ENCODE data around the gene ADAMTS12. TPM values are rescaled to one million over a fixed set of nuclear protein-coding genes. Genes with fewer than 3 reads are reported as not detected.

The ADAMTS12 gene
- total RNA-seq, 1 experiment from 2014 or later, result not detected

- Mint-ChIP-seq H3K9me3 (ENCODE audit: unreplicated experiment) (no peaks in the 10 kb centered on the region), H3K4me3 (ENCODE audit: unreplicated experiment) (no peak overlapping the region), H3K36me3 (ENCODE audit: insufficient read depth, unreplicated experiment) (no peaks in the 10 kb centered on the region), H3K27me3 (ENCODE audit: insufficient read depth, unreplicated experiment) (peaks cover 55% of the 10 kb centered on the region), H3K27ac (ENCODE audit: low read depth, unreplicated experiment) (no peak overlapping the region), H3K4me1 (ENCODE audit: insufficient read depth, unreplicated experiment) (peaks cover 7% of the 10 kb centered on the region)
- CTCF ChIA-PET, result no interaction called here
- intact Hi-C loops (cut with micrococcal nuclease), result loop anchor here (10.0 kb wide), 1 partner anchor 464 kb away; no protein-coding TSS in a partner anchor
- POLR2A ChIA-PET, result no interaction called here
- no peak for DNase-seq (ENCODE audit: unreplicated experiment)
- TF ChIP-seq, protein P1, sequence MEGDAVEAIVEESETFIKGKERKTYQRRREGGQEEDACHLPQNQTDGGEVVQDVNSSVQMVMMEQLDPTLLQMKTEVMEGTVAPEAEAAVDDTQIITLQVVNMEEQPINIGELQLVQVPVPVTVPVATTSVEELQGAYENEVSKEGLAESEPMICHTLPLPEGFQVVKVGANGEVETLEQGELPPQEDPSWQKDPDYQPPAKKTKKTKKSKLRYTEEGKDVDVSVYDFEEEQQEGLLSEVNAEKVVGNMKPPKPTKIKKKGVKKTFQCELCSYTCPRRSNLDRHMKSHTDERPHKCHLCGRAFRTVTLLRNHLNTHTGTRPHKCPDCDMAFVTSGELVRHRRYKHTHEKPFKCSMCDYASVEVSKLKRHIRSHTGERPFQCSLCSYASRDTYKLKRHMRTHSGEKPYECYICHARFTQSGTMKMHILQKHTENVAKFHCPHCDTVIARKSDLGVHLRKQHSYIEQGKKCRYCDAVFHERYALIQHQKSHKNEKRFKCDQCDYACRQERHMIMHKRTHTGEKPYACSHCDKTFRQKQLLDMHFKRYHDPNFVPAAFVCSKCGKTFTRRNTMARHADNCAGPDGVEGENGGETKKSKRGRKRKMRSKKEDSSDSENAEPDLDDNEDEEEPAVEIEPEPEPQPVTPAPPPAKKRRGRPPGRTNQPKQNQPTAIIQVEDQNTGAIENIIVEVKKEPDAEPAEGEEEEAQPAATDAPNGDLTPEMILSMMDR (IDR thresholded peaks at IDR 0.05; ENCODE audit: unreplicated experiment), result no peak
- BruUV-seq (replicated peaks), result no TSS peak
Observed at GRCh38 chr5:33938881-33939280, 47.1 kb upstream of the ADAMTS12 start.

DNA sequence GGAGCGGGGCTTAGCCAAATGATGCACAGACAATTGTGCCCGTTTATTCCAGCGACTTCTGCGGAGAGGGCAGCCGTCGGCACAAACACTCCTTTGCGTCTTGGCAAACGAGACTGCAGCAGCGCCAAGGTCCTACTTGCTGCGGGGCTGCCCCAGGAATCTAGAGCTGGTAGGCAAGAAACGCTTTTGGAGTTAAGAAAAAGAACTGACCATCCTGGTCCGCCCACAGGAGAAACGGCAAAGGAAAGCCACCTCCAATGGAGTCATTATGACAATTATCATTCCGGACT, 46.7 kb upstream of the ADAMTS12 start:
- Mint-ChIP-seq H3K27ac (ENCODE audit: low read depth, unreplicated experiment) (no peak overlapping the region), H3K27me3 (ENCODE audit: insufficient read depth, unreplicated experiment) (peaks cover 54% of the 10 kb centered on the region), H3K36me3 (ENCODE audit: insufficient read depth, unreplicated experiment) (no peaks in the 10 kb centered on the region), H3K4me1 (ENCODE audit: insufficient read depth, unreplicated experiment) (peaks cover 7% of the 10 kb centered on the region), H3K4me3 (ENCODE audit: unreplicated experiment) (no peak overlapping the region), H3K9me3 (ENCODE audit: unreplicated experiment) (no peaks in the 10 kb centered on the region)
- TF ChIP-seq, protein P1 (IDR thresholded peaks at IDR 0.05; ENCODE audit: unreplicated experiment), result no peak
- intact Hi-C loops (cut with micrococcal nuclease), result loop anchor here (10.0 kb wide), 1 partner anchor 464 kb away; no protein-coding TSS in a partner anchor
- CTCF ChIA-PET, result no interaction called here
- POLR2A ChIA-PET, result no interaction called here
- BruUV-seq (replicated peaks), result no TSS peak
- no peak for DNase-seq (ENCODE audit: unreplicated experiment)

DNA sequence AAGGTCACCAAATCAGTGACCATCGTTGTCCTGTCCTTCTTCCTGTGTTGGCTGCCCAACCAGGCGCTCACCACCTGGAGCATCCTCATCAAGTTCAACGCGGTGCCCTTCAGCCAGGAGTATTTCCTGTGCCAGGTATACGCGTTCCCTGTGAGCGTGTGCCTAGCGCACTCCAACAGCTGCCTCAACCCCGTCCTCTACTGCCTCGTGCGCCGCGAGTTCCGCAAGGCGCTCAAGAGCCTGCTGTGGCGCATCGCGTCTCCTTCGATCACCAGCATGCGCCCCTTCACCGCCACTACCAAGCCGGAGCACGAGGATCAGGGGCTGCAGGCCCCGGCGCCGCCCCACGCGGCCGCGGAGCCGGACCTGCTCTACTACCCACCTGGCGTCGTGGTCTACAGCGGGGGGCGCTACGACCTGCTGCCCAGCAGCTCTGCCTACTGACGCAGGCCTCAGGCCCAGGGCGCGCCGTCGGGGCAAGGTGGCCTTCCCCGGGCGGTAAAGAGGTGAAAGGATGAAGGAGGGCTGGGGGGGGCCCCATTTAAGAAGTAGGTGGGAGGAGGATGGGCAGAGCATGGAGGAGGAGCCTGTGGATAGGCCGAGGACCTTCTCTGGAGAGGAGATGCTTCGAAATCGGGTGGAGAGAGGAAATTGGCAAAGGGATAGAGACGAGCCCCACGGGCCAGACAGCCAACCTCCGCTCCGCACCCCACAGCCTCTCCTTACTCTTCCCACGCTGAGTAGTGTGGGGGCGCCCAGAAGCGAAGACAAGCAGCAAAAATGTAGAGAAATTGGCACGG, 46.1 kb upstream of the ADAMTS12 start:
- CTCF ChIA-PET, result no interaction called here
- POLR2A ChIA-PET, result no interaction called here
- Mint-ChIP-seq H3K27ac (ENCODE audit: low read depth, unreplicated experiment) (no peak overlapping the region), H3K4me1 (ENCODE audit: insufficient read depth, unreplicated experiment) (peaks cover 7% of the 10 kb centered on the region), H3K36me3 (ENCODE audit: insufficient read depth, unreplicated experiment) (no peaks in the 10 kb centered on the region), H3K27me3 (ENCODE audit: insufficient read depth, unreplicated experiment) (peaks cover 48% of the 10 kb centered on the region), H3K4me3 (ENCODE audit: unreplicated experiment) (no peak overlapping the region), H3K9me3 (ENCODE audit: unreplicated experiment) (no peaks in the 10 kb centered on the region)
- TF ChIP-seq, protein P1 (IDR thresholded peaks at IDR 0.05; ENCODE audit: unreplicated experiment), result no peak
- intact Hi-C loops (cut with micrococcal nuclease), result loop anchor here (10.0 kb wide), 1 partner anchor 463 kb away; no protein-coding TSS in a partner anchor
- BruUV-seq (replicated peaks), result no TSS peak
- DNase-seq (ENCODE audit: unreplicated experiment), result no peak

GRCh38 chr5:33937017-33937706, 45.4 kb upstream of the ADAMTS12 start:
- Mint-ChIP-seq H3K27ac (ENCODE audit: low read depth, unreplicated experiment) (no peak overlapping the region), H3K4me1 (ENCODE audit: insufficient read depth, unreplicated experiment) (peaks cover 7% of the 10 kb centered on the region), H3K27me3 (ENCODE audit: insufficient read depth, unreplicated experiment) (peaks cover 45% of the 10 kb centered on the region), H3K4me3 (ENCODE audit: unreplicated experiment) (no peak overlapping the region), H3K9me3 (ENCODE audit: unreplicated experiment) (no peaks in the 10 kb centered on the region), H3K36me3 (ENCODE audit: insufficient read depth, unreplicated experiment) (no peaks in the 10 kb centered on the region)
- DNase-seq (ENCODE audit: unreplicated experiment), result no peak
- intact Hi-C loops (cut with micrococcal nuclease), result loop anchor here (10.0 kb wide), 1 partner anchor 462 kb away; no protein-coding TSS in a partner anchor
- TF ChIP-seq, protein P1 (IDR thresholded peaks at IDR 0.05; ENCODE audit: unreplicated experiment), result no peak
- POLR2A ChIA-PET, result no interaction called here
- CTCF ChIA-PET, result interaction anchor here (4.7 to 7.3 kb wide), 2 partner anchors 467 to 502 kb away, joined by 30 to 72 read pairs; no protein-coding TSS in a partner anchor
- no TSS peak for BruUV-seq (replicated peaks)
